HG02852 (cell line): ENCODE results near the gene MRTFB.
"Not testable (repeated sequence)": the region's sequence is repeated elsewhere in the genome, so short reads cannot be mapped to it uniquely, and the experiment has no call there.

Experiments used
- ATAC-seq: cut with Tn5 transposase; IDR thresholded peaks from one replicate; pipeline ENCODE4 v1.9.1; 2021; ENCODE audit warnings: mild to moderate bottlenecking, moderate library complexity; ENCODE audit not compliant: unreplicated experiment

Gene MRTFB

DNA sequence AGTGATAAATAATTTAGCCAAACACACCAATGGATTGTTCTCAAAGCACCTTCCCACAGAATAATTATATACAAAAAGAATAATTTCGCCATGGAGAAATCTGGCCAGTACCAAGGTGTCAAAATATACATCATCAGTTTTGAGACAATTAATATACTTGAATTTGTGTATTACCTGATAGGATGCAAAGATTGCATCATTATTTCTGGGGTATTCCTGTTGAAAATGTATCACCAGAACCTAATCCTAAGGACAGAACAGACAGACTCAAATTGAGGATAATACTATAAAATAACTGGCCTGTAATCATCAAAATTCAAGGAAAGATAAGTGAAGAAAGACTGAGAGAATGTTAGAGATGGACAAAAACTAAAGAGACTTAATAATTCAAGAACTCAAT lies 111.9 kb downstream of the MRTFB start:
- no peak for ATAC-seq

- not testable (repeated sequence) for ATAC-seq
Measured at GRCh38 chr16:14183962-14184361, 112.8 kb downstream of the MRTFB start.

DNA sequence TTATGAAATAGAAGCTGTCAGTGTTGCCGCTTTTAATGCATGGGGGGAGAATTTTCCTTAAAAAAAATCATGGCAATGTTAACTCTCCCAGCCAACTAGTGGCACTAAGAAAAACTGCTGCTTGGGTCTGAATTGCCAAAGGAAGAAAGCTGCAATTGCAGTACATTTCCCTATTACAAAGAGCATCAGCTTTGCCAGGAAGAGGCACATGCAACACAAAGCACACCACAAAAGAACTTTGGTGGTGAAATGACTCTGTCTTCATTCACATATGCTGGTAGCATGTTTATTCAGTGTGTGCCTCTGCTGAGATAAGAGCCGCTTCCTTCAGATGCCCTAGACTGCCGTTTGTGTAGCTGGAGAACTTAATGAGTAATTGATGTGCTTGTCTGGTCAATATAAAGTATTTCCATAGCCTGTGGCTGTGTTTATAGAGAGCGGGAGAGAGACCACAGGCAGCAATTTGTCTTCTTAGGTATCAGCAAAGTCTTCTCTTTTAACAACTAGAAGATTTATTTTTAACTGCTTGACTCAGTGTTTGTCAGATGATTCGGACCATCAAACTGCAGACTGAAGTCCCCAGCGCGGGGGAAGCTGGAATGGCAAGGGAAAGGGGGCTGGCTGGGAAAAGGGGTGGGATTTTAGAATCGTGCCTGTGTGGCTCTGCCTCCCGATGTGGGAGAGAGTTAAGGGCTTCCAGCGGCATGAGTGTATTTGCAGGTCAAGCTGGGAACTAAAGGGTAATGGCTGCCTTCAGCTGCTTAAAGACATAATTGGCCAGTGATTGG lies 115.1 kb downstream of the MRTFB start:
- no peak for ATAC-seq

DNA sequence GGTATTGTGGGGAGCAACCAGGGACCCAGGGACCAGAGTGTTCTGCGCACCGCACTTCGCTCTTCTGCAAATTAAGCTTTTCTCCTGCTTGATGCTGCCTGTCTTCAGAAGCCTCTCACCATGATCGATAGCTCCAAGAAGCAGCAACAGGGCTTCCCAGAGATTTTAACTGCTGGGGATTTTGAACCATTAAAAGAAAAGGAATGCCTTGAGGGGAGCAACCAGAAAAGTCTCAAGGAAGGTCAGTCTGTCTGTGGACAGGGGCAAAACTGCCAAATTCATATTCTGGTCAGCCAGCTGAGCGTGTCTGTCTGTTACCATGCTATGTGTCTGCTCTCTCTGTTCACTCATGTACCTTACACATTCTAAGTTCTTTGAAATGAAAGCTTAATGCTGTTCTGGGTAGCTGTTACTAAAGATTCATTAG lies 115.7 kb downstream of the MRTFB start:
- no peak for ATAC-seq

GRCh38 chr16:14187517-14188338 lies 116.6 kb downstream of the MRTFB start:
- no peak for ATAC-seq

DNA sequence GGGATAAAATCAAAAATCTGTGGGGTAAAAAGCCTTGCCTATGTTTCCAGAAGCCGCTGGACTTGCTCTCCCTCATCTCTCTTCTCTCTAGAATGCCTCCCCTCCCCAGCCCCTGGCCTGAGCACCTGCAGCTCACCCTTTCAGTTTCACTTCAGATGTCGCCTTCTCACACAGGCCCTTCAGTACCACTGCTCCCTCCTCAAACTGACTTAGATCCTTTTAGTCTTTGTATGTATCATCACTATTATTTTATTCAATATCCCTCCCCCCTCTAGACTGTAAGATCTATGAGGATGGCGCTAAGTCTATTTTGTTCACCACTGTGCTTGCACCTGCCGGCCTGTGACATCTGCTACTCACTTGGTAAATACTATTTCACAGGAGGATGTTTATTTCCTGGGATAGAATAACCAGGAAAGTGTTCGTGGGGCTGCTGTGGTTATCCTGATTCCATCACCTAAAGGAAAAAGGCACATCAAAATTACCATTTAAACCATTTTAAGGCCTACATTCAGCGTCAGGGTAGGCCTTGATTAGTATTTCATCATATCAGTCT lies 122.3 kb downstream of the MRTFB start:
- peak; percentile 95 for ATAC-seq

DNA sequence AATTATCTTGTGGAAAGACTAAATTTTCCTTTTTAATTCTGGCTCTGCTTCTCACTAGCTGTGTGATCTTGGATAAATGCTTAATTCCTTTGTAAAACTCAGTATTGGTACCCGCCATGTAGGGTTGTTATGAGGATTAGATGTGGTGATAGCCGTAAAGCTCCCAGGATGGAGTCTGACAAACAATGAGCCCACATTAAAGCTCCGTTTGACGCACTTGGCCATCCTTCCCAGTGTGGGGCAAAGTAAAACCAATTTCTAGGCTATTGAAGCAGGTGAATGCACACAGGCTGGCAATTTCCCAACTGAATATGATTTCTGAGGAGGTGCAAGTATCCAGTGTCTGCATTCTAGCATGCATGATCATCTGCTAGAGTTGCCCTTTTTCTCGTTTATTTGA lies 123.6 kb downstream of the MRTFB start:
- ATAC-seq: no peak

GRCh38 chr16:14196011-14196410 lies 124.9 kb downstream of the MRTFB start:
- no peak for ATAC-seq

DNA sequence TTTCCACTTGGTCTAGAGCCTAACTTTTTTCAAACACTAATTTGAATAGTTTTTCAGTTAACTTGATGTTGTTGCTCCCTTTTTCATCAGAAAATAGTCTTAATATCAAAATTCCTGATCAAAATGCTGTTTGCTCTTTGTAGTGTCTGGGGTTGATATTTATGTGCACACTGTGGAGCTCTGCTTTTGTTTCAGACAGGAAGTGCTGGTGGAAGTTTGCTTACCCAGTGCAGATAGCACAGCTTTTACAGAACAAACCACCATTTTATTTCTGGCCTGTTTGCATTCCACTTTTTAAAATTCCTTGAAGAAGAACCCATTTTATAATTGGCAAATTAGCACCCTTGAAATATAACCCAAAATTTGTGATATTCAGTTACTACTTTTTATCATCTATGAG lies 125.4 kb downstream of the MRTFB start:
- ATAC-seq: no peak

GRCh38 chr16:14198012-14198411 lies 126.9 kb downstream of the MRTFB start:
- ATAC-seq: no peak

DNA sequence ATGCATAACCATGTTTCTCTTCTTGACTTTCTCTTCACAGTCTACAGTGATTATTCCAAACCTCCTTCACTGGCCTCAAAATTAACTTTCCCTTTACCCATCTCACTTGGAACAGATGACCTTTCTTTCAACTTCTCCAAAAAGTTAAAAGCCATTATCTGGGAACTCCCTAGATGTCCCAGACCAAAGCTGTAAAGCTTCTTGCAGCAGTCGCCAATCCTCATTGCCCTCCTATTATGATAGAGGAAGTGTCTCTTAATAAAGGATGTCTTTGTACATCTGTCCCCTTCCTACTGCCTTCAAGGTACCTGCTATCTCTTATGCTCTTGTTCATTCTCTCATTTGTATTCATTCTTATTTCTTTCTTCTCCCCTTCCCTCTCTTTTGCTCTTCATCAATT lies 127.5 kb downstream of the MRTFB start:
- no peak for ATAC-seq

DNA sequence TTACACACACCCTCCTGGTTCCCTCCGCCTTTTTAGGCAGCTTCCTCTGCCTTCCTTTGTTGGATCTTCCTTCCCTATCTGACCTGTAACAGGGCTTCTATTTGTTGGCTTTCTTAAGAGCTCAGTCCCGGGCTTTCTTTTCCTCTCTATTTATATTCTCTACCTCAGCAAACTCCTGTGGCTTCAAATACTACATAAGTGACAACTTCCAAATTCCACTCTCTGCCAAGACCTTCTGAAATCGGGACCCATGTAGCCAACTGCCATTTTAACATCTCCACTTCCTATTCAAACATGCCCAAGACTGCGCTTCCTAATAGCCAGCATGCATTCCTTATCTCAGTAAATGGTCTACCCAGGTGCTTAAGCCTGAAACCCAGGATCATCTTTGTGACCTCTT lies 128.1 kb downstream of the MRTFB start:
- ATAC-seq: no peak

GRCh38 chr16:14199624-14200023 lies 128.5 kb downstream of the MRTFB start:
- ATAC-seq: no peak

GRCh38 chr16:14202095-14202494 lies 131.0 kb downstream of the MRTFB start:
- ATAC-seq: no peak

- no peak for ATAC-seq
Measured at GRCh38 chr16:14202697-14203096, 131.6 kb downstream of the MRTFB start.

DNA sequence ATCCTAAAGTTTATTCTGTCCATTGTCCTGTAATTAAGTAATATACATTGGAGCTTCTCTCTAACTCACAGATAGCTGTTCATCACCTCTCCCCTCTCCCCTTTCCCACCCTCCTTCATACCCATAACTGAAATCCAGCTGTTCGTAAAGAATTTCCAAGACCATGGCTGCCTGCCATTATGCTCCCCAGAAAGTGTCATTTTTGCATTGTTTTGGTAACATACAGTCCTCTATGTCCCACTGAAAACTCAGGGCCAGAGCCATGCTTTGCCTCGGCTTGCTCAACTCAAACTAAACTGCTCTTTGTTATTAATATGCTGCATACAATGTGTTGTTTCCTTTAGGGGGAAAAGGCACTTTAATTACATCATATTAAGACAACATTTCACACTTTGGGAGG lies 132.0 kb downstream of the MRTFB start:
- ATAC-seq: no peak

DNA sequence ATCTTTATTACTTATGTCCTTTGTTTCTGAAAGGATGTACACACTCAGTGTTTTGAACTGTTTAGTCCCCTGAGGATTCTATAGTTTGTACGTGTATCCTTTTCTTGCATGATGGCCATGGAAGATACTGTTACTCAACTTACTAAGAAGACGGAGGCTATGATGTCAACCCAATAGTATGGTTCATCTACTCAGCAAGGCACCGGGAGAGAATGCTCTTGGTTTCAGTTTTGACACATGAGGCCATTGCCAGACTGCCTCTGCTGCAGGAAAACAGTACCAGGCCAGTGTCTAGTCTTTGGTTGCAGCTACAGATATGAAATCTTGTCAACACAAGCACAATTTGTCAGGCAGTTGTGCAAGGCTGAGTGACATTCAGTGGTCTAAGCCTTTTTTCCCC lies 134.5 kb downstream of the MRTFB start:
- peak; percentile 59 for ATAC-seq

GRCh38 chr16:14211856-14212543 lies 140.9 kb downstream of the MRTFB start:
- ATAC-seq: no peak

- no peak for ATAC-seq
Measured at GRCh38 chr16:14215941-14216340, 144.8 kb downstream of the MRTFB start.

DNA sequence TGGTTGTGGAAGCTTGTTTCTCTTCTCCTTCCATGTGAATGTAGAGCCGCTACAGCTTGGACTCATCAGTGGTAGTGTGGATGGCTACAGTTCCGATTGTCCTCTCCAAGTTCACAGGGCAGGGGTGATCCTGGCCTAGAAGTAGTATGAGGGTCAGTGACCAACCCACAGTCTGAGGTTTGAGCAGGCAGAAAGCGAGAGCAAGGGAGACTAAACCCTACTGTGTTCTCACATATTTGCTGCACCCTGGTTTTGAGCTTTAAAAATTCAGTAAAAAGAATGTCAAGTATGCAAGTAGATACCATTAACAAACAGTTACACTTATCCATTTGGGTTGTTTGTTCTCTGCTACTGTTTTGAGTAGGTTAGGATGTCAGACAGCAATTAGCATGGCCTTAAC lies 148.9 kb downstream of the MRTFB start:
- no peak for ATAC-seq

DNA sequence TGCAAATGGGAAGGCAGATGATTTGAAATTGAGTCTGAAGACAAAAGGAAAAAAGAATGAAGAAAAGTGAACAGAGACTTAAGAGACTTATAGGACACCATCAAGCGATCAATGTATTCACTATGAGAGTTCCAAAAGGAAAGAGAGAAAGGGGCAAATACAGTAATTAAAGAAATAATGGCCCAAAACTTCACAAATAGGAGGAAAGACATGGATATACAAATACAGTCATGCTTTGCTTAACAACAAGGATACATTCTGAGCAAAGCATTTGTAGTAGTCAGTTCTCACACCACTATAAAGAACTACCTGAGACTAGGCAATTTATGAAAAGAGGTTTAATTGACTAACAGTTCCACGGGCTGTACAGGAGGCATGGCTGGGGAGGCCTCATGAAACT lies 152.5 kb downstream of the MRTFB start:
- ATAC-seq: no peak
